SK-N-SH (cell line): ENCODE results near the gene CCDC57.

ENCODE experiments used
- EZH2phosphoT487 ChIP-seq: fragments of 200-600 bp; sonication (generic); IDR thresholded peaks from 2 replicates; pipeline ENCODE4 v1.6.1; 2017; ENCODE audit warnings: low read depth, mixed run types, mild to moderate bottlenecking, antibody characterized with exemption, moderate library complexity, borderline replicate concordance
- TF ChIP-seq, protein P1 (sequence below): fragments of 200-600 bp; sonication (generic); IDR thresholded peaks from 2 replicates; pipeline ENCODE4 v1.6.1; 2017; ENCODE audit warnings: antibody characterized with exemption, mild to moderate bottlenecking, moderate library complexity

DNA sequence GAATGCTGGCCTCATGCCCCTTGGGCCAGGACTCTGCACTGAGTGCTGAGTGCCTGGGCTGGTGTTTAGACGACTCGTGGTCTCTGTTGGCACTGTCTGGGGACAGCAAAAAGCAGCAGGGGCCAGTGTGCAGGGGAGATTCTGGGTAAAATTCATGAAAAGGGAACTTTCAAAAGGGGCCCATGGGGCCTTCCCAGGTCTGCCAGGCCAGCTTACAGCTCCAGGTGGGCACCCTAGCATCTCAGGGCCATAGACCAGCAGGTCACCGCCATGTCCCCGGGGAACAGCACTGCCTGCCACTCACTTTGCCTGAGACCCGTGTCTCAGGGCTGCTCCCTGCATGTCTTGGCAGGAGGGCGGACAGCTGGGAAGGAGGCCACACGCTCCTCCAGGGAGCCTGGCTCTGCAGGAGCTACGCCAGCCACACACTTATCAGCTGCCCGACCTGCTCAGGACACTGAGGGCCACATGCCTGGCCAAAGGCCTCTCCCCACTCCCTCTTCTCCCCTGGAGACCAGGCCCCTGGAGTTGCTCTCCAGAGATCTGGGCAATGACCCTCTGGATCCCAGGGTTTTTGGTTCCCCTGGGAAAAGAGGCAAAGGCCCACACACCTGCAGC lies 105.8 kb downstream of the CCDC57 start:
- TF ChIP-seq, protein P1, sequence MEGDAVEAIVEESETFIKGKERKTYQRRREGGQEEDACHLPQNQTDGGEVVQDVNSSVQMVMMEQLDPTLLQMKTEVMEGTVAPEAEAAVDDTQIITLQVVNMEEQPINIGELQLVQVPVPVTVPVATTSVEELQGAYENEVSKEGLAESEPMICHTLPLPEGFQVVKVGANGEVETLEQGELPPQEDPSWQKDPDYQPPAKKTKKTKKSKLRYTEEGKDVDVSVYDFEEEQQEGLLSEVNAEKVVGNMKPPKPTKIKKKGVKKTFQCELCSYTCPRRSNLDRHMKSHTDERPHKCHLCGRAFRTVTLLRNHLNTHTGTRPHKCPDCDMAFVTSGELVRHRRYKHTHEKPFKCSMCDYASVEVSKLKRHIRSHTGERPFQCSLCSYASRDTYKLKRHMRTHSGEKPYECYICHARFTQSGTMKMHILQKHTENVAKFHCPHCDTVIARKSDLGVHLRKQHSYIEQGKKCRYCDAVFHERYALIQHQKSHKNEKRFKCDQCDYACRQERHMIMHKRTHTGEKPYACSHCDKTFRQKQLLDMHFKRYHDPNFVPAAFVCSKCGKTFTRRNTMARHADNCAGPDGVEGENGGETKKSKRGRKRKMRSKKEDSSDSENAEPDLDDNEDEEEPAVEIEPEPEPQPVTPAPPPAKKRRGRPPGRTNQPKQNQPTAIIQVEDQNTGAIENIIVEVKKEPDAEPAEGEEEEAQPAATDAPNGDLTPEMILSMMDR, result no peak
- TF ChIP-seq EZH2phosphoT487, result no peak
